ENCODE results near the gene KIF15.
"Not testable (repeated sequence)": the region's sequence is repeated elsewhere in the genome, so short reads cannot be mapped to it uniquely, and the experiment has no call there.

The KIF15 gene
- 0.97 to 3.2 (median 1.6) reads per million in 4 experiments for total RNA-seq

- DNase-seq, result peak; percentile 93
These were observed at the start of gene KIF15, which contains the start of gene KIAA1143 for GRCh38 chr3:44761424-44762169. Gene KIF15, plus strand, starts transcription at chr3:44761794. Its CDS starts 72 bp downstream, at chr3:44761866. Gene KIAA1143, minus strand, starts transcription at chr3:44761619. Its CDS starts 17 bp downstream, at chr3:44761602.

GRCh38 chr3:44712455-44713075 is 49.0 kb upstream of the KIF15 start, which contains the start of gene ZNF502:
Gene ZNF502, plus strand, starts transcription at chr3:44712660. Its CDS starts 7,602 bp downstream, at chr3:44720262.
- peak; percentile 17 for DNase-seq

- no peak for DNase-seq
These were observed 40.1 kb upstream of the KIF15 start for GRCh38 chr3:44721231-44722102.

- no peak for DNase-seq
These were observed 39.5 kb upstream of the KIF15 start for GRCh38 chr3:44722103-44722401.

- DNase-seq, result peak; percentile 65
These were observed 32.1 kb upstream of the KIF15 start, which contains the start of gene ZNF501 for GRCh38 chr3:44729384-44729910. Gene ZNF501, plus strand, starts transcription at chr3:44729635. Its CDS starts 4,787 bp downstream, at chr3:44734422.

GRCh38 chr3:44734646-44735168 is 26.9 kb upstream of the KIF15 start:
- no peak for DNase-seq

- DNase-seq, result no peak
These were observed 532 bp upstream of the KIF15 start for GRCh38 chr3:44761101-44761423.

- DNase-seq, result no peak
These were observed 630 bp downstream of the KIF15 start for GRCh38 chr3:44762170-44762677.

GRCh38 chr3:44762690-44763089 is 1.1 kb downstream of the KIF15 start:
- DNase-seq, result no peak

- no peak for DNase-seq
These were observed 2.7 kb downstream of the KIF15 start for GRCh38 chr3:44764248-44764647.

GRCh38 chr3:44771424-44772098 is 10.0 kb downstream of the KIF15 start:
- DNase-seq, result no peak

GRCh38 chr3:44772099-44772442 is 10.5 kb downstream of the KIF15 start:
- DNase-seq, result no peak

GRCh38 chr3:44782891-44783290 is 21.3 kb downstream of the KIF15 start:
- DNase-seq, result no peak

GRCh38 chr3:44795197-44795596 is 33.6 kb downstream of the KIF15 start:
- DNase-seq, result no peak

GRCh38 chr3:44802011-44802410 is 40.4 kb downstream of the KIF15 start:
- no peak for DNase-seq

- DNase-seq, result no peak
These were observed 41.7 kb downstream of the KIF15 start for GRCh38 chr3:44803298-44803697.

- DNase-seq, result no peak
These were observed 44.4 kb downstream of the KIF15 start for GRCh38 chr3:44805960-44806359.

- no peak for DNase-seq
These were observed 53.2 kb downstream of the KIF15 start for GRCh38 chr3:44814751-44815150.

- DNase-seq, result not testable (repeated sequence)
These were observed 54.7 kb downstream of the KIF15 start for GRCh38 chr3:44816334-44816733.

- DNase-seq, result not testable (repeated sequence)
These were observed 59.6 kb downstream of the KIF15 start for GRCh38 chr3:44821206-44821605.

GRCh38 chr3:44825264-44825925 is 63.8 kb downstream of the KIF15 start:
- no peak for DNase-seq

- DNase-seq, result no peak
These were observed 65.6 kb downstream of the KIF15 start for GRCh38 chr3:44827196-44827595.
